IMR-90 (cell line): ENCODE data around the gene FPR2. TPM values are rescaled to one million over a fixed set of nuclear protein-coding genes. Genes with fewer than 3 reads are reported as not detected.

Experiments used
- ATAC-seq: fragments of 200-7000 bp; cut with Tn5 transposase; 2 replicates; pipeline ENCODE4 v1.9.1; 2020; ENCODE audit warnings: low read depth, mild to moderate bottlenecking, moderate library complexity
- BruUV-seq: library from RNA; stranded (reverse); fragments of 400-500 nt; replicated peaks from 2 replicates; lab custom pipeline; 2021; lab: Mats Ljungman, UMichigan
- CTCF ChIA-PET: fragments of 300-600 bp; formaldehyde crosslinking; extraction: SDS; loops from one replicate; lab custom pipeline; 2021; ENCODE audit warnings: antibody characterized with exemption; lab: Yijun Ruan, JAX
- POLR2A ChIA-PET: fragments of 300-600 bp; sonication (Branson Sonifier 250); formaldehyde crosslinking; loops from one replicate; lab custom pipeline; 2022; ENCODE audit warnings: antibody characterized with exemption; ENCODE audit not compliant: unreplicated experiment; lab: Charles Lee
- DNase-seq: peaks from one replicate; pipeline ENCODE4 v3.0.0; 2013
- H2AFZ ChIP-seq: replicated peaks from 2 replicates; pipeline ENCODE3; 2013; ENCODE audit warnings: low read length, mild to moderate bottlenecking; ENCODE audit not compliant: poor library complexity
- H2AK5ac ChIP-seq: 2 replicates; pipeline ENCODE4 v1.6.1; 2013; ENCODE audit warnings: low read depth, low read length, inconsistent platforms
- H2AK9ac ChIP-seq: replicated peaks from 2 replicates; pipeline ENCODE3; 2013; ENCODE audit warnings: mild to moderate bottlenecking, low read depth, low read length, moderate library complexity; ENCODE audit not compliant: poor library complexity
- H2BK120ac ChIP-seq: 2 replicates; pipeline ENCODE4 v1.6.1; 2013; ENCODE audit warnings: low read depth, low read length, inconsistent platforms
- H2BK15ac ChIP-seq: 3 replicates; pipeline ENCODE4 v1.6.1; 2013; ENCODE audit warnings: low read depth, low read length, inconsistent platforms
- H2BK20ac ChIP-seq: 2 replicates; pipeline ENCODE4 v1.6.1; 2013; ENCODE audit warnings: low read depth, mild to moderate bottlenecking, inconsistent platforms, low read length, moderate library complexity
- H2BK5ac ChIP-seq: 2 replicates; pipeline ENCODE4 v1.6.1; 2013; ENCODE audit warnings: mild to moderate bottlenecking, low read depth, low read length, inconsistent platforms; ENCODE audit not compliant: poor library complexity, severe bottlenecking
- H3K14ac ChIP-seq: replicated peaks from 2 replicates; pipeline ENCODE4 v1.6.1; 2013; ENCODE audit warnings: low read depth, low read length, inconsistent platforms
- H3K18ac ChIP-seq: 2 replicates; pipeline ENCODE4 v1.6.1; 2013; ENCODE audit warnings: low read depth, low read length, control low read depth
- H3K23ac ChIP-seq: 2 replicates; pipeline ENCODE4 v1.6.1; 2013; ENCODE audit warnings: low read depth, low read length, inconsistent platforms
- H3K27ac ChIP-seq: 2 replicates; pipeline ENCODE4 v1.5.1; 2013; ENCODE audit warnings: mild to moderate bottlenecking, control low read depth, low read length; ENCODE audit not compliant: insufficient read depth
- H3K27me3 ChIP-seq: 2 replicates; pipeline ENCODE4 v1.6.1; 2013; ENCODE audit warnings: low read length; ENCODE audit not compliant: control insufficient read depth, insufficient read depth
- H3K36me3 ChIP-seq: 2 replicates; pipeline ENCODE4 v1.6.1; 2013; ENCODE audit warnings: low read length, mixed read lengths; ENCODE audit not compliant: control insufficient read depth, insufficient read depth
- H3K4ac ChIP-seq: 2 replicates; pipeline ENCODE4 v1.6.1; 2013; ENCODE audit warnings: low read depth, low read length, inconsistent platforms
- H3K4me1 ChIP-seq: 2 replicates; pipeline ENCODE4 v1.6.1; 2013; ENCODE audit warnings: low read length, mixed read lengths; ENCODE audit not compliant: control insufficient read depth, insufficient read depth
- H3K4me2 ChIP-seq: 2 replicates; pipeline ENCODE4 v1.6.1; 2013; ENCODE audit warnings: low read depth, mild to moderate bottlenecking, control low read depth, low read length, moderate library complexity
- H3K4me3 ChIP-seq: 2 replicates; pipeline ENCODE4 v1.5.1; 2013; ENCODE audit warnings: low read depth, mild to moderate bottlenecking, control low read depth, low read length, moderate library complexity; ENCODE audit not compliant: insufficient read depth
- H3K56ac ChIP-seq: 2 replicates; pipeline ENCODE4 v1.6.1; 2013; ENCODE audit warnings: low read length, inconsistent platforms; ENCODE audit not compliant: insufficient read depth; ENCODE audit errors: extremely low read depth
- H3K79me1 ChIP-seq, 2 experiments: 2 replicates each; pipeline ENCODE4 v1.6.1; 2013; ENCODE audit warnings: low read length in 2 of 2, inconsistent platforms in 1 of 2, low read depth in 1 of 2
- H3K9ac ChIP-seq: 2 replicates; pipeline ENCODE4 v1.6.1; 2013; ENCODE audit warnings: low read depth, low read length, control low read depth
- H3K9me1 ChIP-seq: 2 replicates; pipeline ENCODE4 v1.6.1; 2013; ENCODE audit warnings: low read length, inconsistent platforms; ENCODE audit not compliant: insufficient read depth
- H3K9me3 ChIP-seq: 2 replicates; pipeline ENCODE4 v1.6.1; 2013; ENCODE audit warnings: low read length; ENCODE audit not compliant: control insufficient read depth, insufficient read depth
- H4K20me1 ChIP-seq: 2 replicates; pipeline ENCODE4 v1.6.1; 2013; ENCODE audit warnings: low read length, inconsistent platforms; ENCODE audit not compliant: insufficient read depth
- H4K5ac ChIP-seq: 2 replicates; pipeline ENCODE4 v1.6.1; 2013; ENCODE audit warnings: mild to moderate bottlenecking, low read depth, low read length, control low read depth
- H4K8ac ChIP-seq, 2 experiments: 2 replicates each; pipeline ENCODE4 v1.6.1; 2013; ENCODE audit warnings: low read depth in 2 of 2, low read length in 2 of 2, control low read depth in 1 of 2, inconsistent platforms in 1 of 2
- H4K91ac ChIP-seq: 2 replicates; pipeline ENCODE4 v1.6.1; 2013; ENCODE audit warnings: low read depth, low read length, inconsistent platforms; ENCODE audit not compliant: insufficient read depth
- BHLHE40 ChIP-seq: fragments of 150-350 bp; IDR thresholded peaks from 2 replicates; pipeline ENCODE4 v1.6.1; 2016; ENCODE audit warnings: mild to moderate bottlenecking, low read depth, low read length
- RFX5 ChIP-seq: IDR thresholded peaks from 2 replicates; pipeline ENCODE4 v1.8.0; 2012; ENCODE audit warnings: low read depth, mild to moderate bottlenecking, low read length, moderate library complexity
- WGBS, 2 experiments: methylation state at CpG; one replicate each; pipeline versions ENCODE4 v1.1.5 to v1.1.7; 2013; ENCODE audit warnings: missing lambda C conversion rate in 2 of 2; ENCODE audit not compliant: insufficient read length in 1 of 2; ENCODE audit errors: extremely low coverage in 2 of 2; 5-methylcytosine and 5-hydroxymethylcytosine counted together
- dilution Hi-C: fragments of 300-500 bp; cut with HindIII; formaldehyde crosslinking; loops from one replicate; pipeline ENCODE4 v1.14.3; 2018; ENCODE audit warnings: low sequenced_read_pairs; ENCODE audit not compliant: unreplicated experiment
- in situ Hi-C: fragments of 300-500 bp; cut with MboI; formaldehyde crosslinking; loops from 3 replicates; pipeline ENCODE4 v1.14.3; 2019; ENCODE audit warnings: low sequenced_read_pairs, inconsistent platforms, mixed read lengths
- intact Hi-C: fragments of 100-400 bp; cut with micrococcal nuclease; formaldehyde crosslinking; loops from 2 replicates; pipeline ENCODE4 v1.10.0; 2022
- polyA plus RNA-seq, 3 experiments: library from polyadenylated mRNA; depleted of rRNA; stranded (reverse); fragments of >200 nt; gene quantifications; 2 replicates each; pipeline ENCODE4 v1.2.3, GENCODE V29; 2012; ENCODE audit warnings: low replicate concordance in 1 of 3
- total RNA-seq: library from RNA; depleted of rRNA; stranded (reverse); fragments of >200 nt; gene quantifications from 2 replicates; pipeline ENCODE4 v1.2.3, GENCODE V29; 2012

FPR2 gene
- total and polyA plus RNA-seq, 2 of the 4 experiments (the other 2 are of a cell fraction) = not detected

DNA sequence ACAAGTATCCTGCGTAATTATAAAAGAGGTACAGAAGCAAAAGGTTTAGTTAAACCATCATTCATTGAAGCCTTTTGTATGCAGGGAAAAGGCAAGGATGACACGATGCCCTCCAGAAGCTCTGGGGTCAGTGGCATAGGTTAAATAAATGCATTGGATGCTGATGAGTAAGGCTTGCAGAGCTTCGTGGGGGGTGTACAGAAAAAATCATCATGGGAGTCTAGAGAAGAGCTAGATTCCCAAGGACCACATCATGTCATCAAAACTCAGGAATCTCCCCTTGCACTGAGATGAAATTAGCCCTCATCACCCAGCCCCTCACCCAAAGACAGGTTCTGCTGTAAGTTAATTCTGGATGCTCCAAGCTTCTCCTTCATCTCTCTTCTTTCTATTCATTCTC is 17.6 kb upstream of the FPR2 start:
- Histone ChIP-seq H4K5ac (no peak overlapping the region), H3K4me3 (no peak overlapping the region), H3K9me3 (no peaks in the 10 kb centered on the region; the same call in 1 of the 2 replicates), H2BK15ac (no peak overlapping the region), H3K4me1 (no peaks in the 10 kb centered on the region), H2BK120ac (no peak overlapping the region), H3K56ac (no peak overlapping the region), H2AK5ac (no peak overlapping the region), H3K79me1 (no peaks in the 10 kb centered on the region), H2AFZ (no peak overlapping the region), H3K36me3 (no peaks in the 10 kb centered on the region), H3K18ac (no peak overlapping the region), H3K14ac (no peak overlapping the region), H3K9ac (no peak overlapping the region), H4K8ac (no peak overlapping the region), H2BK20ac (no peak overlapping the region), H4K91ac (no peak overlapping the region), H3K4ac (no peak overlapping the region), H4K20me1 (no peaks in the 10 kb centered on the region), H3K9me1 (no peaks in the 10 kb centered on the region), H3K23ac (no peak overlapping the region), H3K4me2 (no peak overlapping the region), H3K27me3 (no peaks in the 10 kb centered on the region), H3K27ac (no peak overlapping the region), H2AK9ac (no peak overlapping the region), H2BK5ac (no peak overlapping the region)
- no peak for DNase-seq
- CTCF ChIA-PET = interaction anchor here (0.9 kb wide), 1 partner anchor 9 kb away, joined by 4 read pairs; no protein-coding TSS in a partner anchor
- in situ Hi-C loops (no loop called here), dilution Hi-C loops (no loop called here), intact Hi-C loops (no loop called here)
- TF ChIP-seq BHLHE40 (no peak), RFX5 (no peak)
- POLR2A ChIA-PET = no interaction called here
- 86% methylated on average over 1 of the region's 3 CpGs; no CpG with 5 or more reads in 1 of the 2 experiments for WGBS, 2 experiments
- BruUV-seq = no TSS peak
- no peak for ATAC-seq
